GM18861 (cell line): Measurements from ENCODE around the gene HOXC10.

Experiments
- ATAC-seq: cut with Tn5 transposase; IDR thresholded peaks from one replicate; pipeline ENCODE4 v1.9.1; 2021; ENCODE audit not compliant: unreplicated experiment

Gene HOXC10

DNA sequence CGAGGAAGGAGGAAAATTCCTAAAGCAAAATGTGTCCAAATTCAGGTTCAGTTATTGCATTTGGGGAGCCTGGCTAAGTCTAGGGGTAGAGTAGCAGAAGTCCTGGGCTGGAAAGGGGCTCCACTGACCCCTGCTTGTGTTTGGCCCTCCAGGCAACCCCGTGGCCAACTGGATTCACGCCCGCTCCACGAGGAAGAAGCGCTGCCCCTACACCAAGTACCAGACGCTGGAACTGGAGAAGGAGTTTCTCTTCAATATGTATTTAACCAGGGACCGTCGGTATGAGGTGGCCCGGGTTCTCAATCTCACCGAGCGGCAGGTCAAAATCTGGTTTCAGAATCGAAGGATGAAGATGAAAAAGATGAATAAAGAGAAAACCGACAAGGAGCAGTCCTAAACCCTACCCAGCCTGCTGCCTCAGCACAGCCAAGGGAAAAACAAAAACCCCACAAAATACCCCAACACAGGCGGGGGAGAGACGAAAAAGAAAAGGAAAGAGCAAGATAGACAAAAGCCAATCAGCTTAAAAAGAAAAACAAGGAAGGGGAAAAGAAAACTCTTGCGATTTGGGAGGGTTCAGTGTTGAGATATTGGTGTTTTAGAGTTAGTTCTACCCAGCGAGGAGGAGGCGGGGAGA, 17.4 kb downstream of the HOXC10 start:
- no peak for ATAC-seq

DNA sequence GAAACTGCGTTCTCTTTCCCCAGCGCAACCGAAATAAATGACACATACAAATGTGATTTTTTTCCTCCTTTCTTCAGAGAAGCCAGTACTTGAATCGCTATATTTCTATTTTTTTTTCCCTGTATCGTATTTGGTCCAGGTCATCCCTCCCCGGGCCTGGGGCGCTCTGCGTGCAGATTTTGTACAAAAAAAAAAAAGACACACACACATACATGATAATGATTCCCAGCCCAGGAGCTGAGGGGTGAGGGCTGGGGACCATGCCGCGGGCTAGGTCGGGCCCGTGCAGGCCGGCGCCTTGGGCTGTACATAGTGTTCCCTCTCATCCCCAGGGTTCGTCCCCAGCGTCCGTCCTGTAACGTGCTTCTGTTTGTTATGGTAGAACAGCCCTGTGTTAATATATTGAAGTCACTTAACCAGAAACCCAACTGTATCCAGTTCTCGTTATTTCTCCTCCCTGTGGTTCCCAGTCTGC, 18.0 kb downstream of the HOXC10 start:
- no peak for ATAC-seq

DNA sequence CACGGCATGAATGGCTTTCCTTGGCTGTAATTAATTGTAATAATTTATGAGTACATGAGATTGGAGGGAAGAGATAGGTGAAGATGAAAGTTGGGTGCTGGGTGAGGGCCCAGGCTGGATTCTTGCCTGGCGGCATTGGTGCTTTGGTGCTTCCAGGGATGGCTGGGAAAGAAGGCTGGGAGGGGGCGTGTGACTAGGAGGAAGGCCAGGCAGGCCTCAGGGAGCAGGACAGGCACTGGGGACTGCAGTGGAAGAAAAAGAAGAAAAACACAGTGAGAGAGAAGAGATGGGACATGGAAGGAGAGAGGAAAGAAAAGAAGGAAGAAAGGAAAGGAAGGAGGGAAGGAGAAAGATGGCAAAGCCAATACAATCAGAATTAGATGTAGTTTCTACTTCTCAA, 18.7 kb downstream of the HOXC10 start:
- no peak for ATAC-seq

DNA sequence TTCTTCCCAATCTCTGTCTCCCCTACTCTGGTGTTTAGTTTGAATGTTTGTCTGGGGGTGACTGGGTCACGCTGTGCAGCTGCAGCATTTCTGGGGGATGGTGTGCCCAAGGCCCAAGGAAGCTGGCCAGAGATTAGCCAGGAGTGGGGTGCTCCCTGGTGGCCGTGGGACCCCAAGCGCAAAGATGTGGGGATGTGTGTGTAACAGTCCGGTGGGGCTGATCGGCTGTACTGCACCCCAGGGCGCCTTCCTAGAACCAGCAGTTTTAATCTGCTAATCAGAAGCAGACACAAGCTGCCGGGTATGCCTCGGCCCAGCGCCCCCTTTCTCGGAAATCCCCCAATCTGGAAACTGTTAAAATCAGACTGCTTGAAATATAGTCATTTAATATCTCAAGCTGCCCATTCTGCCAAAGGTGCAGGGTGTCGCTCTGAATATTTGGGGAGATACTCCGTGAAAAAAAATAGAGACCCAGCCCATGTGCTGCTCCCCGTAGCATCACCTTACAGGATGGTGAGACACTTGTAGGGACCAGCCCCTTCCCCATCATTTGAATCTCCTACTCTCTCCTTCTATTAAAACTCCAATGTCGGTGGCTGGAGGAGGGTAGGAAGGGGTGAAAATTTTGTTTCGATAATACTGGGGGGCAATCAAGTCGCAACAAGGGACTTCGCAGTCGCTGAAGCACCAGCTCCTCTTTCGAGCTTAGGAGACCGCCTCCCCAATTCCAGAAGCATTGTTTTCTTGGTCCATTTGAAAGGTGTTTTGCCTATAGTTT, 19.3 kb downstream of the HOXC10 start:
- ATAC-seq, result no peak

DNA sequence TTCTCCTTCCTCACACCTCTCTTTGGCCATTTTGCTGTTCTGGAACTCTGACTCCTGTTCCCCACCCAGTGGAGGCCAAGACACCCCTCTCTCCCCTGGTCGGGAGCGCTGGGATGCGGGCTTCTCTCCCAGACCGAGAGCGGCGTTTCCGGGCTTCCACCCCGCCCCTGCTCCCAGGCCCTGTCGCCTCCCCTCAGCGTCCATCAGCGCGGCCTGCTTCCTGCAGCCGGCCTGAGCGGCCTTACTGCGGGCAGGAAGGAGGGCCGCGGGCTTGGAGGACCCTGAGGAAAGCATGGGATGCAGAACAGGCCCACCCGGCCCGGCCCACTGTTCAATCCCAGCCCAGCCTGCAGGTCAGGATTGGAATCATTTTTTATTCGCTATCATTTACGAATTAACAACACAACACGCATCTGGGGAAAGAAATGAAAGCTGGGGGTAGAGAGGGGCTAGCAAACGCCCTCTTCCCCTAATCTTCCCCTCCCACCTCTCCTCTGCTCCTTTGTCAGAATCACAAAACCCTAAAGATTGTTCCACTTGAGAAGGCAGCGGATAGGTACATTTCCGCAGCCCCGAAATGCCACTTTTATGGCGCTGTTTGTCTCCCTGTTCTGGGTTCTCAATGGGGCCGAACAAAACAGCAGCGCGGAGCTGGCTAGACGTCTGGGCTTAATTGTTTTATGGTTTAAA, 20.0 kb downstream of the HOXC10 start:
- ATAC-seq, result no peak

DNA sequence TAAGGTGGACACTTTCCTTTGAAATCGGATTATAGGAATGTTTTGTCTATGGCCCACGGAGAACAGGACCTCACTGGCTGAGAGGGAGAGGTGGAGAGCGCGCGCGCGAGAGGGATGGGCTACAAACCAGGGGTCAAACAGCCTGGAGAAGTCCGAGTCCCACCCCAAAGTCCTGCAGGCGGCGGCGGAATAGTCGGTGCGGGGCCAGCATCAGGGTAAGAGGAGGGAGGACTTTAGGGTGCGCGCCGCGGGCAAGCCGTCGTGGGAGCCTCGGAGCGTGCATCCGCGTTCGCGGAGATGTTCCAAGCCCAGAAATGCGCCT, 20.5 kb downstream of the HOXC10 start:
- no peak for ATAC-seq

DNA sequence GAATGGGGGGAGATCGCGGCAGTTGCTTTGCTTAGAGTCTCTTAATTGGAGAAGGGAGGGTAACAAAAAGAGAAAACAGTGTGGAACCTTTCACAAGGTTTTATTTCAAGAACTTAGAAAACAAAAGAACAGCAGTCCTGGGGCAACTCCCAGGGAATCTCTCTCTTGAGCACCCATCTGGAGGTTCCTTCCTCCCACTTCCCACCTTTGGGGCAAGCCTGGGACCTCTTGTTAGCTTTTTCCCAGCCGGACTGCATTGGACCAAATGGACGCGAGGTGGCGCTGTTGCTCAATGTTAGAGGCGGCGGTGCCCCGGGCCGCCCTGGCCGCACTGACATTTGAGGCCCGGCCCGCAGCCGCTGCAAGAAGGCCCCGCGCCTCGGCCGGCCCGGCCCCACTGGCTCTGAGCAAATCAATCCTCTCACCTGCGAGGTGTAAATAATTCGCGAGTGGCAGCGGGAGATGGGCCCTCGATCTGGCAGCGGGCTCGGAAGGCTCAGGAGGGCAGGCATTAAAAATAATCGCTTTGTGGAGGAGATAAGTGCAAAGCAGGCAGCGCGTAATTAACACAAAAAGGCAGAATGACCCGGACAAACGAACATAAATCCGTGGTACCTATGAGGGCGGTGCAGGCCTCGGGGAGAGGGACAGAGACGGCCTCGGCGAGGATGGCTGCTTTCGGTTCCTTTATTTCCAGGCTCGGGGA, 21.1 kb downstream of the HOXC10 start:
- peak; percentile 49 for ATAC-seq

DNA sequence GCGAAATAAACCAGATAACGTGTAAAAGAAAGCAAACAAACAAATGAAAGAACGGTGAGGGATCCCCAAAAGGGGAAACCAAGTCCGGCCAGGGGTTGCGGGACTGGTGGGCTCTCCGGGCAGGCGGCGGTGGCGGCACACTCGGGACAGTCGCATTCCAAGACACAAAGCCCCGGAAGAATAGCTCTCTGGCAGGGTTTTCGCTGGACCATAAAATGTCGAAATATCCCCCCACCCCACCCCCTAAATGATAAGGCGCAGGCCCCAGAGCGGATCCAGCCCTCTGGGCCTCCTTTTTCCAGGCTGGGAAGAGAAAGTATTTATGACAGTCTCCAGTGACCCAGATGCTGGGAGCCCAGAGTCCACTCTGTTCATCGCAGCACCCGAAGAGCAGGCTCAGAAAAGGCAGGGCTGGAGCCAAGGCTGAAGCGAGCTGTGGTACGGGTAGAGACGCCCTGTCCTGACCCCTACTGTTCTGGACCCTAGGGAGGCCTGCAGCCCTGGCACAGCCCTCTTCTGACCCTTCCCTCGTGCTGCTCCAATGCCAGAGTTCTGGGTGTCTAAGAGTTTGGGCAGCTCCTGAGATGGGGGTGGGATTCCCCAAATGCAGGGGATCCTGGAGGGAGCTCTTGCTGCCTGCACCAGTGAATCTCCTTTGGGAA, 21.7 kb downstream of the HOXC10 start:
- no peak for ATAC-seq

DNA sequence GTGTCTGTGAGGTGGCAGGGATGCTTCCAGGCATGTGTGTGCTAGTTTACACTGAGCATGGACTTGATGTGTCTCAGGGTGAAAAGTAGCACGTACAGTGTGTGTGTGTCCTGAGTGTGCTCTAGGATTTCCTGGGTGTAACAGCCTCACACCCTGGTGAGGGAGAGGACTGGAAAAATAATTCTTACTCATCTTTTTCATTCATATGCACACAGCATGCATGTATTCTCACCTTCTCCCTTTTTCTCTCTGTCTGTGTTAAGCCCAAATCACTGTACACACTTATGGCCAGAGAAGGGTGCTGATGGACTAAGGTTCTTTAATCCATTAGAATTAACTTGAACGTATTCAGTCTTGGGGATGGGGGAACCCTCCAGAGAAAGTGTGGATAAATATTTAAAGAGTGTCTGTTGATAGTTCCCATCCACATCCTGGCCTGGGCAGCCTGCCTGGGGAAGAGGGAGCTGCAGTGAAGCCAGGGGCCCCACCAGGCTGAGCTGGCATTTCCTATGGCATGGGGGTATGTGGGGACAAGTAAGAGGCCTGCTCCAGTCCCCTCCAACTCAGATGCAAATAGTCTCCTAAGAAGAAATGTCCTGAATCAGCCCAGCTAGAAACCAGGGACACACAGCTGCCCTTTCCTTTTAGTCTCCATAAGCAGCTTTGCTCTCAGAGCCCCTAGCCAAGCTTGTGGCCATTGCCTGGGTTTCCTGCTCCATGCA, 22.8 kb downstream of the HOXC10 start:
- no peak for ATAC-seq

DNA sequence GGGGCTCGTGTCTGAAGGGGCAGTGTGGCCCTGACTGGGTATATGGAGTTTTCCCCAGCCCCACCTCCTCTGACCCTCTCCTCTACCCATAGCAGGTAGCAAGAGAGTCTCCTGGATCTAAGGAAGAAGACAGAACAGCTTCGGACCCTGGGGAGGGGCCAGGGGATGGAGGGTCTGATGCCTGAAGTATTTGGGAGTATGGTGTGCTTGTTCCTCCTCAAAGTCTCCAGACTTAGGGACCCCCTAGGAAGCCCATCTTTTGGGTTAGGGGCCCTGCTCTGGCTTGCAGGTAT, 23.3 kb downstream of the HOXC10 start:
- no peak for ATAC-seq

DNA sequence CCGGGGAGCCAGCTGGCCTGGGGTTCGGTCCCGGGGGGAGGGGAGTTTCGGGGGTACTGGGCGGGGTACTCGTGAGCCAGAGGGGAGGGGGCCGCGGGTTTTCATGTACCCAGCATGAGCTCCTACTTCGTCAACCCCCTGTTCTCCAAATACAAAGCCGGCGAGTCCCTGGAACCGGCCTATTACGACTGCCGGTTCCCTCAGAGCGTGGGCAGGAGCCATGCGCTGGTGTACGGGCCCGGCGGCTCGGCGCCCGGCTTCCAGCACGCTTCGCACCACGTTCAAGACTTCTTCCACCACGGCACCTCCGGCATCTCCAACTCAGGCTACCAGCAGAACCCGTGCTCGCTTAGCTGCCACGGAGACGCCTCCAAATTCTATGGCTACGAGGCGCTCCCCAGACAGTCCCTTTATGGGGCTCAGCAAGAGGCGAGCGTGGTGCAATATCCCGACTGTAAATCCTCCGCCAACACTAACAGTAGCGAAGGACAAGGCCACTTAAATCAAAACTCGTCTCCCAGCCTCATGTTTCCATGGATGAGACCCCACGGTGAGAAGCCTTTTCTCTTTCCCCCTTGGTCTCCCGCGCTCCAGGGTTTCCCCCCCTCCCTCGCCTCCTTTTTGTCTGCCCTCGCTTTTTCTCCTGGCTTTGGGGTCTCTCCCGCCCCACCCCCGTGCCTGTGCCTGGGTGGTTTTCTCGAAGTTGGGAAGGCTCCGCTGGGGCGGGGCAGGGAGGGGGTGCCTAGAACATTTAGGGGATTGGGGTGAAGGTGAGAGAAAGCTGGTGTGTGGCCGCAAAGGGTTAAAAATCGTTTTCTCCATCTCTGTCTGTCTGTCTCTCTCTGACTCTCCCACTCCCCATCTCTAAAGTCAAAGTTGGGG, 24.5 kb downstream of the HOXC10 start:
- no peak for ATAC-seq

DNA sequence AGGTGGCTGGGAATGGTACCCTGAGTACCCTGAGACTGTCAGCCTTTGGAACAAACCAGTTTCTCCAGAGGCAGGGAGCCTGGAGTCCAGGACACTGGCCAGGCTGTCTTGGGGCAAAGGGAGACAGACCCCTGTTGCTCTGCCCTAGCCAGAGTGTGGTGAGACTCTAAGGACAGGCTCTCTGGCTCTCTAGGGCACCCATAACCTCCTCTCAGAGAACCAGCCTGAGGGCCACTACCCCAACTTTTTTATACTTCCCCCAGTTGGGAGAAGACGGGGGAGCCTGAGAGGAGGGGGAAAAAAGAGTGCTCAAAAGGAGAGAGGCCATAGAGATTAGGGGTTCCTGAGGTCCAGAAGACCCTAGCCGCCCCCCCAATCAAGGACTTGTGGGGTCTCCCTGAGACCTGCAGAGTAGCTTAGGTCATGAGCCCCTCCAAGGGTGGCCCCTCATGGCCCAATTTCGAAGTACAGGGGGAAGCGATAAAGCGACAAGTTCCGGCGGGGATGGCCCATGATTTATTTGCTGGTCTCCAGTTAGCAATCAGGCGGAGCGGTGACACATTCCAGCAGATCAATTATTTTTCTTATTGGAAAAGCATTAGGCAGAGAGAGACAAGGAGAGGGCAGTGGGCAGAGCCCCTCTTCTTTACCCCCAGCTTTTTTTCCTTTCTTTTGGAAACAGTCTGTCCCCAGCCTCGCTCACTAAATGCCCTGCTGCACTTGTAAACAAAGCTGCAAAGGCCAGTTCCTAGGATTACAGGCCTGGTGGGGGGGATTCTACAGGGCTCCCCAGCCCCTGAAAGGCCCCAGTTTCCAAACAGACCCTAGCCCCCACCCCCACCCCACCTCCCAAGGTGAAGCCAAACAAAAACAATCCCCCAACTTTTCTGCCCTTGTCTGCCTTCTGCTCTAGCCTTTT, 25.4 kb downstream of the HOXC10 start:
- ATAC-seq, result no peak

DNA sequence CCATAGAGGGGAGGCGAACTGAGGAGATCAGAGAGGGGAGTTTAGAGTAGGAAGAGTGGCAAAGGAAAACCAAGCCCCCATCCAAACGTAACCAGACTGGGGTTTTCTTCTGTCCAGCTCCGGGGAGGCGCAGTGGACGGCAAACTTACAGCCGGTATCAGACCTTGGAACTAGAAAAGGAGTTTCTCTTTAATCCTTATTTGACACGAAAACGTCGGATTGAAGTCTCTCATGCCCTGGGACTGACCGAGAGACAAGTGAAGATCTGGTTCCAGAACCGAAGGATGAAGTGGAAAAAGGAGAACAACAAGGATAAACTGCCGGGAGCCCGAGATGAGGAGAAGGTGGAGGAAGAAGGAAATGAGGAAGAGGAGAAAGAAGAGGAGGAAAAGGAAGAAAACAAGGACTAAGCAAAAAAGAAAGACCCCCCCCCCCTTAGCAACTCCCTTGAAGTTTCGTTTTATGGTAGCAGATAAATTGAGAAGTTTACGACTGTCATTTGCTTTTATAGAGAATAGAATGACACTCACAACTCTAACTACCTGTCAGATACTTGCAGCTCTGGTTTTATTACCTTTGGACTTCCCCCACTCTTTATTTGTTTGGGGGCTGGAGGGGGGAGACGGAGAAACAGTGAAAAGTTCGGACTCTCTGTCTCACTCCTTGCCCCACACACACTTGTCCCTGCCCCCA, 26.2 kb downstream of the HOXC10 start:
- no peak for ATAC-seq

DNA sequence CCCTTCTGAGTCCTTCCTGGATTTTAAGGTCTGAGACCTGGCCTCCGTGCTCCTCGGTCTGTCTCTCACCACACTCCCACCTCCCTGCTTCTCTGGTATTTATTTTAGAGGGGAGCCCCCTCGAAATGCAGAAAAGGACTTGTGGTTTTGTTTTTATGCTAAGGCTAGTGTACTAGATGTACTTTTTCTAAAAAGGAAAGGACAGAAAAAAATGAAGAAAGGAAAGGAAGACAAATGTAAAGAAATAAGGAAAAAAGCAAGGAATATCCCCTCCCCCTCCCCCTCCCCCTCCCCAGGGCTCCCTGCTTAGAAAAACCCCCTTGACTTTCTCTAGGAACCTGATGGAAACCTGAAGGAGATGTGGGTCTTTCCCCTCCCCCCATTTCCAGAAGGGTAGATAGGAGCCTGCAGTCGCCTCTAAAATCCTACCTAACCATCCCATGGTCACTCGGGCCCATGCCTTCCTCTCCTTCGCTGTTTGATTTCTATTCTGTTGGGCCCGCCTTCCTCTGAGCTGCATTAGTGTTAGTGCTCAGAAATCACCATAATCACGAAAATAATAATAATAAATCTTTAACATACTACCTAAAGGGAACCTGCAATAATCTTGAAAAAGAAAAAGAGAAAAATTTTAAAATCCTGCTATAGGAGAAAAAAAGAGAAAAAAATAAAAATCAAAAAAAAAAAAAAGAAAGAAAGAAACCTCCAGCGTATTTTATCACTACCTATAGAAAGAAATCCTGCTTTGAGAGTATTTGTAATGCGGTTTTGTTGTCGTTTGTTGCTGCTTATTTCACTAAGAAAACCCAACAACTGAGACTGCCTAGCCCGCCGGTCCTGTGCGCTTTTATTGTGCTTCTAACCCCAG, 27.0 kb downstream of the HOXC10 start:
- no peak for ATAC-seq

DNA sequence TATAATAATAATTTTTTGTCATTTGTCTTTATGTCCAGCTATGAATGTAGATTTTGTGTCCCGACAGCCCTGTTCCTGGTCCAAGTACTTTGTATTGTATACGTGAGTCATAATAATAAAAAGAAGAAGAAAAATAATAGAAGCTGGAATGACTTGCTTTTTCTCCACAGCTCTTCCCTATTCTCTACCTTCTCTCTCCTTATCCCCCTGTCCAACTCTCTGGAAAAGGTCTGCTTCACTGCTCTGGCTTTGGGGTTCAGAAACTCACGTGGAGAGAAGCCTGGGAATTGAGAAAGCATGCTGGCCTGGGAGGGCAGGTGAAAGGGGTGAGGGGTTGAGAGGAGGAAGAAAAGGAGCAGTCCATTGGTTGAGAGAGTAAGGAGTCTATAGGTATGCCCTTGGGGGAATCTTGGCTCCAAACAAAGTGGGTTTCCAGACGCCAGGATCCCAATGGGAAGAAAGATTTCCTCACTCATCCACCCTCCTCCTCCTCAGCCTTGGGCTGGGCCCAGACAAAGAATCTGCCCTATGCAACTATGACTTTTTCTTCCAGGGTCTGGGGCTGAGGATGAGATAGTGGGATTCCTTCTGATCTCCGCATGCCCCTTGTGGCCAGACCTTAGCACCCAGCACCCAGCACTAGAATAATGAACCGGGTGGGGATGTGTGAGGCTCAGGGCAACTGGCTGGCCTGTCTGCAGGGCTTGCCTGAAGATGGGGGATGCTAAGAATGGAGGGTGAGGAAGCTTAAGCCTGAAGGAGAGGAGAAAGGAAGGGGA, 27.9 kb downstream of the HOXC10 start:
- ATAC-seq, result no peak

DNA sequence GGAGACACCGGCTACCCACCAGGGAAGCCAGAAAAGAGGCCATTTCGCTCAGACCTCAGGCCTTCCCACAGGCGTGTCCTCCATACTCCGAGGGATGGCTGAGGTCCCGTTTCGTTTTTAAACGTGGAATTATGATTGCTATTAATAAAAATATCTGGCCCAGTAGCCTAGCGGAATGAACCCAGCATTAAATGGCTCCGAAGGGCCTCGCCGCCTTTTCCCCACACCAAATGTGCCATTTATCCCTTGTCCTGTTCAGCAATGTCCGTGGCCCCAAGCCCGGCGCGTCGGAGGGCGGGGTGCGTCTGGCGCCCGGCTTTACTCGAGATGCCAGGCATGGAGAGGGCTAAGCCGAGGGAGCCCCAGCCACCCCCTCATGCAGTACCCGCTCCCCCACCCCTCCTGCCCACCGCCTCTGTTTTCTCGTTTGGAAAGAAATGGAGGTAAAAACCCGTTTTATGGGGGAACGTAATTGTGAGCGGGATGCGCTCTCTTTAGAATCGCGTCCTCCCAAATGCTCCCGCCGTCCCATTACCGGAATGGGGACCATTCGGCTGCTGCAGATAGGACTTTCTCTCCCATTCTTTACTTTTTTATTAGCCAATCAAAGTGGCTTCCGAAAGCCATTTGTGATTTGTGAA, 29.6 kb downstream of the HOXC10 start:
- no peak for ATAC-seq
